H1 (cell line): Measurements from ENCODE around the gene FASTK. TPM values are rescaled to one million over a fixed set of nuclear protein-coding genes. Genes with fewer than 3 reads are reported as not detected.

Experiments used
- RBBP5 ChIP-seq: IDR thresholded peaks from 2 replicates; pipeline ENCODE4 v1.7.1; 2012; ENCODE audit warnings: low read depth, mild to moderate bottlenecking, inconsistent platforms, low read length, moderate library complexity, borderline replicate concordance
- polyA plus RNA-seq, 7 experiments: library from polyadenylated mRNA; depleted of rRNA in 3 of 7; stranded (reverse) in 5 of 7; unstranded in 2 of 7; fragments of >200 nt in 5 of 7; fragments of 200-250 nt in 2 of 7; gene quantifications; 1 replicate in 5 of 7; 2 replicates in 1 of 7; 4 replicates in 1 of 7; pipeline versions ENCODE4 v1.2.1 to v1.2.3, GENCODE V29; 2011 to 2013; ENCODE audit warnings: missing spikeins in 2 of 7, mixed read lengths in 2 of 7
- total RNA-seq: library from RNA; stranded (reverse); fragmentation: NEBNext Ultra II Directional; extraction: Animal tissue kit (Norgen Biotek cat#: 25700); gene quantifications from 2 replicates; pipeline ENCODE4 v1.2.1, GENCODE V29; 2021

The FASTK gene
- total and polyA plus RNA-seq, 2 of the 8 experiments (the other 6 are each of a cell fraction or from before 2014, with no cell fraction given): 39.4 to 84.0 TPM

DNA sequence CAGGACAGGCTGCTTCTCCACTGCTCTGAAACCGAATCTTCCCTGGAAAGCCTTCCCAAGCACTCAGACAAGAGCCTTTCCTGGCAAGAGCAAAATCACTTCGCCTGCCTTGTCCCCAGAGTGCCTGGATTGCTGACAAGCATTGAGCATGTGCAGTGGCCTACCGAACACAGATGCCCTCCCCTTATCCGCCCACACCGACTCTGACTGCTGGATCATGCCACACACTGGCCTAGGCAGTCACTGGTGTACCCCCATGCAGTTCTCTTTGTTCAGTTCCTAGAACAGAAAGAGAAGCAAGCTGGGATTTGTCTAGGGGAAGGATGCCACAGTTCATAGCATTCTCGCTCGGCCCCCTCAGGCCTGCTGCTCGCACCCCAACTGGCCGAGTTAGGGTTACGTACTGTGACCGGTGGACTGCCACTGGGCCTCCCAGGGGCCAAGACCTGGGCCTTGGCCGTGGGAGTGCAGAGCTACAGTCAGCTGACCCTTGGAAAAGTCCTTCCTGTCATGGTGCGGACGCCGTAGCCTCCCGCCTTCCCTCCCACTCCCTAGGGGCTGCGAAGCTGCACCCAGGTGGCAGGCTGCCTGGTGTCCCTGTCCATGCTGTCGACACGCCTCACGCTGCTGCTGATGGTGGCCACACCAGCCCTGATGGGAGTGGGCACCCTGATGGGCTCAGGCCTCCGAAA is 45.4 kb downstream of the FASTK start (continued):
- no peak for TF ChIP-seq RBBP5
